ENCODE data around the gene HIRIP3.
A peak's percentile ranks its signal among the peaks of the same experiment; 100 is the strongest.

The HIRIP3 gene

GRCh38 chr16:30007378-30007895 is 12.0 kb upstream of the HIRIP3 start:
- no peak overlapping the region for H3K4me3 Mint-ChIP-seq
- no peaks in the 10 kb centered on the region for H3K9me3 Mint-ChIP-seq
- H3K36me3 Mint-ChIP-seq, result peaks cover 8% of the 10 kb centered on the region
- peaks cover 44% of the 10 kb centered on the region for H3K27me3 Mint-ChIP-seq
- H3K4me1 Mint-ChIP-seq, result peaks cover 32% of the 10 kb centered on the region
- ATAC-seq, result no peak
- H3K27ac Mint-ChIP-seq, result no peak overlapping the region

DNA sequence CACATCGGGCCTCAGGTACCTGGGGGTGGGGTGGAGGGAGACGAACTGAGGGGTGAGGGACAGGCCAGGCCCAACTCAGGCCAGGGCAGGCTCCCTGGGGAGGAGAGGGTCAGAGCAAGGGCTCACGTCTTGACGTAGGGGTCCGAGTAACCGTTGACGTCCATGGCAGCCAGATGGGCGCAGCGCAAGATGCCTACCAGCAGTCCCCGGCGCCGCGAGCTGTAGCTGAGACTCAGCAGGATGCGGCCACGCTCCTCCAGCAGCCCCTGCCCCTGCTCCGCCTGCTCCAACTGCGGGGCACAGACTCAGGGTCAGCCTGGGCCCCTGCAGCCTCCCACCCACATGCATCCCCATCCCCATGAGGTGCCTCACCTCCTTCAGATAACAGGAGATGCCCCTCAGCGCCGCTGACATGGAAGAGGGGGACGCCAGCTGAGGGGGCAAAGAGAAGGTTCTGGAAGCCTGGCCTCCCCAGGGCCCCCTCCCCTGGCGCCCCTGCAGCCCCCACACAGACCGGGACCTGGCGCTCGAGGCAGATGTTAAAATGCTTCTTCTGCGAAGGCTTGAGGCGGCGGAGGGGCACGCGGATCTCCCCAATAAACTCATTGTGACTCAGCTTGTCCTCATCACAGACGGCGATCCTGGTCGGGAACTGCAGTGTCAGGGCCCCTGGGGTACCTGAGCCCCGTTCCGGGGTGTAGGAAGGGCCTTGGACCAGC is 11.4 kb upstream of the HIRIP3 start:
- Mint-ChIP-seq H3K4me1 (peaks cover 33% of the 10 kb centered on the region), H3K27ac (no peak overlapping the region), H3K9me3 (no peaks in the 10 kb centered on the region), H3K36me3 (peaks cover 14% of the 10 kb centered on the region), H3K27me3 (peaks cover 38% of the 10 kb centered on the region), H3K4me3 (no peak overlapping the region)
- ATAC-seq, result no peak

DNA sequence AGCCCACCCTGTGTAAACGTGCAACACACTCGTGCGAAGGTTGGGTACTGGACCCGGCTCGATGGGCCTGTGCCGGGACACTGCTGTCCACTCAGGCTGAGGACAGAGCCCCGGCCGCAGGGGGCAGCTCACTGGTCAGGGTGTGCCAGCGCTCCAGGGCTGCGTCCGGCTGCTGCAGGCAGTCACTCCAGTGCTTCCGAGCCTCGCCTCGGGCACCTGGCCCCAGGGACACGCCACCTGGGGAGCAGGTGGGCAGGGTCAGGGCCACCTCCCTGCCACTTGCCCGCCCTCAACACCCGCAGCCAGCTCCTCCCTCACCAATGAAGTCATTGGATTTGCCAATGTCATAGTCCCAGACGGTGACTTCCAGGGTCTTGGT is 10.7 kb upstream of the HIRIP3 start:
- Mint-ChIP-seq H3K36me3 (peaks cover 18% of the 10 kb centered on the region), H3K27ac (no peak overlapping the region), H3K9me3 (no peaks in the 10 kb centered on the region), H3K4me1 (peaks cover 31% of the 10 kb centered on the region), H3K4me3 (no peak overlapping the region), H3K27me3 (peaks cover 31% of the 10 kb centered on the region)
- no peak for ATAC-seq

DNA sequence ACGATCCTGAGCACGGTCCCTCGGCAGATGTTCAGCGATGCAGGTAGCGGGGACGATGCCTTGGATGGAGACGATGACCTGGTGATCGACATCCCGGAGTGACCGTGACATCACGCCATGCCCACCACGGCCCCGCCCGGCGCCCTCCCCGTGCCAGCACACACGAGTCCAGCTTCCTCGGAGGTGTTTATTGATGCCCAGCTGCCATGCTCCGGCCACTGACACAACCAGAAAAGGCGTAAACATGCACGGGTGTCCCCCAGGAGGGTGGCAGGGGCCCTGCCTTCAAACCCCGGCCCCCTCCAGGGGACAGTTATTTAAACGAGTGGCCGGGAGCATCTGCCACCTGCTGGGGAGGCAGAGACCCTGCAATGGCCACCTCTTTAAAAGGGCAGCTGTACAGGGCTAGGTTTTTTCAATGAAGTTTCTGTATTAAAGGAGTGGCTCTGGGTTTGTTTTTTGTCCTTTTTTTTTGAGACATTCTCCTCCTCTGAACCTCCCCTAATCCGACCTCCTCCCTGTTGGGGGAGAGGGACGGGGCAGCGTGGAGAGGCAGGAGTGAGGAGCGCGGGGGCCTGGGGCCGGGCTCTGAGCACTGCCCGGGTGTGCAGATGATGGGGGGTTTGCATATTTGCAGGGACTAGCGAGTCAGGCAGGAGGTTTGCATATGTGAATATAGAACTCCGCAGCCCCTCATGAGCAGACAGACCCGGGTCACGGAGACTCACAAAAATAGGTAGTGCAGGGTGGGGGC is 10.1 kb upstream of the HIRIP3 start:
- ATAC-seq, result peak; percentile 58
- Mint-ChIP-seq H3K36me3 (peaks cover 18% of the 10 kb centered on the region), H3K4me3 (no peak overlapping the region), H3K27me3 (peaks cover 27% of the 10 kb centered on the region), H3K27ac (no peak overlapping the region), H3K9me3 (no peaks in the 10 kb centered on the region), H3K4me1 (peaks cover 28% of the 10 kb centered on the region)

GRCh38 chr16:30004811-30005242 is 9.4 kb upstream of the HIRIP3 start:
- ATAC-seq, result peak; percentile 32
- peaks cover 19% of the 10 kb centered on the region for H3K36me3 Mint-ChIP-seq
- no peak overlapping the region for H3K4me3 Mint-ChIP-seq
- H3K4me1 Mint-ChIP-seq, result peaks cover 22% of the 10 kb centered on the region
- no peaks in the 10 kb centered on the region for H3K9me3 Mint-ChIP-seq
- no peak overlapping the region for H3K27ac Mint-ChIP-seq
- H3K27me3 Mint-ChIP-seq, result peaks cover 20% of the 10 kb centered on the region

DNA sequence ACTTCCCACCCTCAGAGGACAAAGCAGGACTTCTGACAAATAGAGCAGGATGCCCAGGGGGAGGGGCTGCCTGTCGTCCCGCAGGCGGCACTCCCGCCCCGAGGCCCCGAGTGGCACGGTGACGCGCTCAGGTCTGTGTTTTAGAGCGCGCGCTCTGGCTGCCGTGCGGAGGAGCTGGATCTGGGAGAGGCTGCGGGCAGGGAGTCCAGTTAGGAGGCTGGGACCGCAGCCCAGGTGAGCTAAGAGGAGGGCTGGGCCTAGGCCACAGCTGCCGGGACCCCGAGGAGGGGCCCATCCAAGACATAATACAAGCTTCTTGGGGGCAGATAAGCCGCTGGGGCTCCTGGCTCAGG is 9.0 kb upstream of the HIRIP3 start:
- no peaks in the 10 kb centered on the region for H3K9me3 Mint-ChIP-seq
- H3K4me3 Mint-ChIP-seq, result no peak overlapping the region
- H3K4me1 Mint-ChIP-seq, result peaks cover 25% of the 10 kb centered on the region
- no peak for ATAC-seq
- peaks cover 16% of the 10 kb centered on the region for H3K27me3 Mint-ChIP-seq
- H3K27ac Mint-ChIP-seq, result no peak overlapping the region
- H3K36me3 Mint-ChIP-seq, result peaks cover 23% of the 10 kb centered on the region

GRCh38 chr16:30003670-30004423 is 8.4 kb upstream of the HIRIP3 start:
- H3K4me3 Mint-ChIP-seq, result no peak overlapping the region
- no peak overlapping the region for H3K27ac Mint-ChIP-seq
- no peaks in the 10 kb centered on the region for H3K9me3 Mint-ChIP-seq
- H3K4me1 Mint-ChIP-seq, result peaks cover 28% of the 10 kb centered on the region
- peaks cover 29% of the 10 kb centered on the region for H3K36me3 Mint-ChIP-seq
- no peak for ATAC-seq
- H3K27me3 Mint-ChIP-seq, result peaks cover 10% of the 10 kb centered on the region

DNA sequence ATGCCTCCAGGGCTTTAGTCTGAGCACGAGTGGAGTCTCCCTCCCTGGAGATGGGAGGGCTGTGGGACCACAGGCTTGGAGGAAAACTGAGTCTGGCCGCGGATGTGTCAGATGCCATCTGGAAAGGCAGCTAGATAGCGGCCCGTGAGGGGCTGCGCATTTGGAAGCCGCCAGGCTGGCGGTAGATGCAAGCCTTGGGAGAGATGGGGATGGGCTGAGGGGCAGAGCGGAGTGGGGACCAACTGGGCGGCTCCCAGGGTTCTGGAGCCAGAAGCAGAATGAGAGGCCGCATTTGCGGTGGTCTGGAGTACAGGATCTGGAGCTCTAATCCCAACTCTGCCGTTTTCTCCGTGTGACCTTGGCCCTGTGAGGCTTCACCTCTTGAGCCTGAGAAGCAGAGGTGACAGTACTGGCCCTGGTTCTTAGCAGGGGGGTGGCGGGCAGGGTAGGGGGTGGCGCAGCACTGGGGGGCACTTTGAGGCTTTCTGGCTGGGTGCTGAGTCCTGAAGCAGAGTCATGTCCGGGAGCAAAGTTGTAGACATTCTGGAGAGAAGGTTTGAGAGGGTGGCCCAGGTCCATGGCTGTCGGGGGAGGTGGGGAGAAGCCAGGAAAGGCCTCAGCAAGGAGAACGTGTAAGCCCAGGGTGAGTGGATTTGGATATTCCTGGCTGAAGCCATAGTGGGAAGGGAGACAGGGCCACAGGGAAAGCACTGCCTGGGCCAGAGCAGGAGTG is 7.4 kb upstream of the HIRIP3 start:
- Mint-ChIP-seq H3K4me3 (no peak overlapping the region), H3K4me1 (peaks cover 28% of the 10 kb centered on the region), H3K27ac (no peak overlapping the region), H3K9me3 (no peaks in the 10 kb centered on the region), H3K27me3 (peaks cover under 1% of the 10 kb centered on the region), H3K36me3 (peaks cover 29% of the 10 kb centered on the region)
- ATAC-seq, result no peak

- H3K27me3 Mint-ChIP-seq, result no peaks in the 10 kb centered on the region
- no peak overlapping the region for H3K4me3 Mint-ChIP-seq
- no peak overlapping the region for H3K27ac Mint-ChIP-seq
- no peaks in the 10 kb centered on the region for H3K9me3 Mint-ChIP-seq
- no peak for ATAC-seq
- peaks cover 40% of the 10 kb centered on the region for H3K4me1 Mint-ChIP-seq
- H3K36me3 Mint-ChIP-seq, result peaks cover 29% of the 10 kb centered on the region
Measured at GRCh38 chr16:30000735-30001631, 5.6 kb upstream of the HIRIP3 start.

DNA sequence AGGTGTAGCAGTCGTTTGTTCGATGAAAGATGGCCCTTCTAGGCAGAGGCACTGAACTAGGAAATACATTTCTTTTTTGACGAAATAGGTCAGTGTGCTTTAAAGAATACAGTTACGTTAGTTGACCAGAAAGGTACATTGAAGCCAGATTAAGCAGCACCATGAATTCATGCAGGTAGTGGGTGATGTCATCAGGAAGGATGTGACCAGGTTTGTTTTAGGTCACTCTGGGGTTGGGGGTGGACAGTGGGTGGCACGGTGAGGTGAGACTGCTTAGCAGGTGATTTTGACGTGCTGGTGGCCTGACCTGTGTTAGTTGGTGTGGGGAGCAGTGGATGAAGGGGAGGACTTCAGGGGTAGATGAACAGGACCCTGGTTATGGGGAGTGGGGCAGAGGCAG is 4.2 kb upstream of the HIRIP3 start:
- Mint-ChIP-seq H3K9me3 (no peaks in the 10 kb centered on the region), H3K4me3 (no peak overlapping the region), H3K4me1 (peaks cover 45% of the 10 kb centered on the region), H3K27ac (no peak overlapping the region), H3K27me3 (no peaks in the 10 kb centered on the region), H3K36me3 (peaks cover 30% of the 10 kb centered on the region)
- no peak for ATAC-seq

DNA sequence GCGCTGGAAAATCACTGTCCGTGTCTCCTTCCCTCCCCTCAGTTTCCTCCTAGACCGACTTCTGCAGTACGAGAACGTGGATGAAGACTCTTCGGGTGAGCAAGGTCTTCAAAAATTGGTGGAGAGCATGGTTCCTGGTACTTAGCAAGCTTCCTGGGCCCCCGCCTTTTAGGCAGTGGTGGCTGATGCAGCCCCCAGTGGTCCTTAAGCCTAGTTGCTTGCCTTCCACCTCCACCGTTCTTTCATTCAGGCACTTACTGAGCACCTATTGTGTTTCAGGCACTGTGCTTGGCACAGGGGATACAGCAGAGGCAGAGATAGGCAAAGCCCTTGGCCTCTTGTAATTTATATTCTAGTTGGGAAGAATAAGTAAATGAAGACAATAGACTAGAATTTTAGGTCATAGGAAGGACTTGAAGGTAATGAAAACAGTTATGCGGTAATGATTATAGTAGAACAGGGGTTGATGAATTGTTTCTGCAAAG is 1.4 kb upstream of the HIRIP3 start:
- H3K9me3 Mint-ChIP-seq, result no peaks in the 10 kb centered on the region
- peaks cover 30% of the 10 kb centered on the region for H3K36me3 Mint-ChIP-seq
- no peaks in the 10 kb centered on the region for H3K27me3 Mint-ChIP-seq
- H3K4me3 Mint-ChIP-seq, result peak overlapping the region; percentile 97
- peak overlapping the region; percentile 88 for H3K27ac Mint-ChIP-seq
- H3K4me1 Mint-ChIP-seq, result peaks cover 42% of the 10 kb centered on the region
- ATAC-seq, result no peak

GRCh38 chr16:29995911-29996765 is 721 bp upstream of the HIRIP3 start, which contains the start of gene INO80E:
Gene INO80E, plus strand, starts transcription at chr16:29996241. Its CDS starts 70 bp downstream, at chr16:29996311.
- peak; percentile 99 for ATAC-seq
- H3K9me3 Mint-ChIP-seq, result no peaks in the 10 kb centered on the region
- H3K27me3 Mint-ChIP-seq, result no peaks in the 10 kb centered on the region
- H3K4me3 Mint-ChIP-seq, result peak within 1 kb of the TSS; percentile 97
- peaks cover 26% of the 10 kb centered on the region for H3K36me3 Mint-ChIP-seq
- H3K27ac Mint-ChIP-seq, result peak within 1 kb of the TSS; percentile 88
- peaks cover 39% of the 10 kb centered on the region for H3K4me1 Mint-ChIP-seq
